ENCODE results near the gene SGIP1. TPM values are rescaled to one million over a fixed set of nuclear protein-coding genes. Genes with fewer than 3 reads are reported as not detected.

SGIP1 gene
- total RNA-seq, 4 donors from 2014 or later = 1.9 to 8.8 (median 4.8) TPM

DNA sequence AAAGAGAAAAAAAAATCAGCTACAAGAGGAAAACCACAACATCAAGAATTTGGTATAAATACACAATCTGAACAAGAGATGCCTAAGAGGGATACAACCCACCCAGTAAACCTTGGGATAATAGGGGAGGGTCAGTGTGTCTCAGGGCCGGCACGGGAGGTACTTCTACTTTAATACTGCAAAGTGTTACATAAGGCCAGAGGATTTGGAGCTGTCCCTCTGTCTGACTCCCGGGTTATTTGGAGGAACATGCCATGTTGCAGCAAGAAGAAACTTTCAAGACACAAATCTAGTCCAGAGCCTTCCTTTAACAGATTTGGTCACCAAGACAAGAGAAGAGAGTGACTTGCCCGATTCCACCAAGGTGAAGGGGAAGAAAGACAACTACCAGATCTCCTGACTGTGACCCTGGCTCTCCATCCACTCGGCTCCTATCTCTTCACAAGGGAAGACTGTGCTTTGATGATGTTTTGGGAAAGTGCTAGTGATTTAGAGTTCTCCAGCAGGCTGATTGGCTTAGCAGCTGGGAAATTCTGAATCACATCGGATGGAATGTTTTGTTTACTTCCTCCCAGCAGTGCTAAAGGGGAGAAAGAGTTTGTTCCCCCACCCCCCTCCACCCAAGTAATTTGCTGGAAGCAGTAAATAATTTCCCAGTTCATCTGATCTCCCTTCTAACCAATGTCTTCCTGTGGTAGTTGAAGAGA, 29.3 kb downstream of the SGIP1 start:
- TF ChIP-seq, protein P1, sequence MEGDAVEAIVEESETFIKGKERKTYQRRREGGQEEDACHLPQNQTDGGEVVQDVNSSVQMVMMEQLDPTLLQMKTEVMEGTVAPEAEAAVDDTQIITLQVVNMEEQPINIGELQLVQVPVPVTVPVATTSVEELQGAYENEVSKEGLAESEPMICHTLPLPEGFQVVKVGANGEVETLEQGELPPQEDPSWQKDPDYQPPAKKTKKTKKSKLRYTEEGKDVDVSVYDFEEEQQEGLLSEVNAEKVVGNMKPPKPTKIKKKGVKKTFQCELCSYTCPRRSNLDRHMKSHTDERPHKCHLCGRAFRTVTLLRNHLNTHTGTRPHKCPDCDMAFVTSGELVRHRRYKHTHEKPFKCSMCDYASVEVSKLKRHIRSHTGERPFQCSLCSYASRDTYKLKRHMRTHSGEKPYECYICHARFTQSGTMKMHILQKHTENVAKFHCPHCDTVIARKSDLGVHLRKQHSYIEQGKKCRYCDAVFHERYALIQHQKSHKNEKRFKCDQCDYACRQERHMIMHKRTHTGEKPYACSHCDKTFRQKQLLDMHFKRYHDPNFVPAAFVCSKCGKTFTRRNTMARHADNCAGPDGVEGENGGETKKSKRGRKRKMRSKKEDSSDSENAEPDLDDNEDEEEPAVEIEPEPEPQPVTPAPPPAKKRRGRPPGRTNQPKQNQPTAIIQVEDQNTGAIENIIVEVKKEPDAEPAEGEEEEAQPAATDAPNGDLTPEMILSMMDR (IDR thresholded peaks at IDR 0.05) = no peak
- DNase-seq (ENCODE audit: low spot score) = no peak
- ATAC-seq (ENCODE audit: low FRiP score) = no peak

DNA sequence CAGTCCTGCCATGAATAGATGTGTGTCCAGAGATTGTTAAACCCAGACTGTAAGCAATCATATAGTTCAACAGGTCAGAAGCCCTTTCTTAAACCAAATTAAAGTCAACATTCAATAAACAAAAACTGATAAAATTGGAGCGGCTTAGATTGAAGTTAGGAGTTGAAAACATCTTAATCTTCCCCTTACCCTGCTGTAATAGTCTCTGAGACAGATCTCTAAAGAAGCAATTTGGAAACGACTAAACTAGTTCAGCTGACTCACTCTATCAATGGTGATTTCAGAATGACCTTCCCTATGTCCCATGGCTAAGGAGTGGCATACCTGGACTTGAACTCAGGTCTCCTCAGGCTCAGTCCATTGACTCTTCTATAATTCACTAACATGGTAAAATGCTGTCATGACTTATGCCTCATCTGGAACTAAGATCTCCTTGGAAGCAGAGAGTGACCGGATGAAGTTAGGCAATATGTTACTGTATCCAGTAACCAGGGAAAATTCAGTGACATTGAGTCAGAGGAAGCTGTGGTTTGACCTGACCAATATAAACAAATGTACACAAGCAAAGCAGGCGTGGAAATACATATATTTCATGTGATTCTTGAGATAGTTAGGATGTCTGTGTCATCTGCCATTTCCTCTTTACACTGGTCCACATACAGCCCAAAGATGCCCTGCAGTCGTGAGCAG, 30.1 kb downstream of the SGIP1 start:
- ATAC-seq (ENCODE audit: low FRiP score) (no peak), DNase-seq (ENCODE audit: low spot score) (no peak)
- TF ChIP-seq, protein P1 (IDR thresholded peaks at IDR 0.05) = no peak

DNA sequence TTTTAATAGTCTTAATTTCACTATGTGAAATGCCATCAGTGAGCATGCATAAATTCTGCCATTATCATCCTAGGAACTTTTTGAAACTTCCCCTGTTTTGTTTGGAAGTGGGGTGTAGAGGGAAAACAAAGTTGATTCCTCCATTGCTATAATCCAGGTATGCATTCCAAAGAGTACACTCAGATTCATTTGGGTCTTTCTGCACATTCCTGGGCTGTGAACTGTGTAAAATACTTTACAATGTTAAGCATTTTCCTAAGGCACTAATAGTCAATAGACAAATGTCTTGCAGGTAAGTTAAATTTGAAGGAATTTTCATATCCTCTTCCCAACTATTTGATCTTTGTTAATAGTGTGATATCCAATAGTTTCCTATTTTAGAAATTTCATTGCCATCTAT, 36.2 kb downstream of the SGIP1 start:
- DNase-seq (ENCODE audit: low spot score) (no peak), ATAC-seq (ENCODE audit: low FRiP score) (no peak)
- TF ChIP-seq, protein P1 (IDR thresholded peaks at IDR 0.05) = no peak

DNA sequence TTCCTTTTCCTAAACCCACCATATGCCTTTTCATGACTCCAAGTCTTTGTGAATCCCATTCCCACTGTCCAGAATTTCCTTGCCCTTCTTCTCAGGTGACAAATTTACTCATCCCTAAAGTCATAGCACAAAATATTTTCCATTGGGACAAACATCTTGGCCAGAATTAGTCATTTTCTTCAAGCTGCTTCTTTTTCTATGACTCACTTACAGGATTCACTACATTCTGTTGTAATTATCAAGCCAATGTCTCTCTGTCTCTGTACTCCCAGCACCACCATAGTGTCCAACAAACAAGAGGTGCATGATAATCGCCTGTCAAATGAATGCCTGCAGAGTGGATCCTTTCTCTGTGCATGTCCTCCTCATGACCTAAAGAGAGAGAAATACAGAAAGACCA, 37.8 kb downstream of the SGIP1 start:
- ATAC-seq (ENCODE audit: low FRiP score) (no peak), DNase-seq (ENCODE audit: low spot score) (no peak)
- TF ChIP-seq, protein P1 (IDR thresholded peaks at IDR 0.05) = no peak

DNA sequence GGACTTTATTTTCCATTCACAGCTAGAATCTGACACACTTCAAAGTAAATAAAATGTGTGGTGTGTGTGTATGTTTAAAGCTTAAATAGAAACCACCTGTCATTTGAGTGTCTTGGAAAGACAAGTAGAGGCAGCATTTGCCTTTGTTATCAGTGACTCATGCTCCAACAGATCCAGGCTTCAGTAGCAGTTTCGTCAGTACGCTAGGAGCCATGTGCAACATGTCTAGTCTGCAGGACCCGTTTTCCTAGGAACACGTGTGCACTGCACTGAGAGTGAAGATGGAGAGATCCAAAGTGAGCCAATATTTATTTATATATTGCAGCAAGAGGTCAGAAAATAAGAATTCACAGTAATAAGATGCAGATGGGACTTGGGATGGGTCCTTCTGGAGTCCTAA, 41.8 kb downstream of the SGIP1 start:
- TF ChIP-seq, protein P1 (IDR thresholded peaks at IDR 0.05) = no peak
- no peak for DNase-seq (ENCODE audit: low spot score)
- no peak for ATAC-seq (ENCODE audit: low FRiP score)

DNA sequence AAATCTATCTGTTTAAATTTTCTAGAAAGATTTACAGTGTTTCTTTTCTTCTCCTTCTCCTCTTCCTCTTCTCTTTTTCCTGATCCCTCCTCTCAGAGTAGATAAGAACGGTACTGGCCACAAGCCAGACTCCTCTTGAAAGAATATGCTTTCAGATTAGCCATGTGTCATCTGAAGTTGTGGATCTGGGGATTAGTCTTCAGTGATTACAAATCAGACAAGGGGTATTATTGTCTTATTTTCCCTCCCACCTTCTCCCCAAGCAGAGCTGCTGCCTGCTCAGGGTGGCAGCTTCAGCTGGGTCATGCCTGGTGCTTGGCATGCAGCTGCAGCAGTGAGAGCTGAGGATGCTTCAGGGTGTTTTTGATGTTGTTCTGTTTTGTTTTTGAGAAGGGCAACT, 42.7 kb downstream of the SGIP1 start:
- TF ChIP-seq, protein P1 (IDR thresholded peaks at IDR 0.05) = no peak
- DNase-seq (ENCODE audit: low spot score) (no peak), ATAC-seq (ENCODE audit: low FRiP score) (no peak)

DNA sequence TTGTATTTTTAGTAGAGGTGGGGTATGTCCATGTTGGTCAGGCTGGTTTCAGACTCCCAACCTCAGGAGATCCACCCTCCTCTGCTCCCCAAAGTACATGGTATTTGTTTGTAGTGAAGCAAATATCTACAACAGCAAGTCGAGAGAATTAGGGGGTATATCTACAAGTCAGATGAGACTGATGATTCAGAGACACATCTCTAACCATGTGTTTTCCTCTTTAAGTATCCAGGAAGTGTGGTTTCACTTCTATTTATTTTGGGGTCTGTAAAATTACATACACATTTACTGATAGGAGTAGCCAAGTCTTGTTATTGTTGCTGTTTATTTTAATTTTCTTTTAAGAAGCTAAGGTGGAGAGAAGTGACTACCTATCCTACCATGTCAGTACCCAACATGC, 44.9 kb downstream of the SGIP1 start:
- ATAC-seq (ENCODE audit: low FRiP score) (no peak), DNase-seq (ENCODE audit: low spot score) (no peak)
- TF ChIP-seq, protein P1 (IDR thresholded peaks at IDR 0.05) = no peak
